ENCODE measurements around the gene SPATA3. TPM values are rescaled to one million over a fixed set of nuclear protein-coding genes. Genes with fewer than 3 reads are reported as not detected.
A peak's percentile ranks its signal among the peaks of the same experiment; 100 is the strongest.

SPATA3 gene
- total RNA-seq, 1 experiment from 2014 or later: not detected

DNA sequence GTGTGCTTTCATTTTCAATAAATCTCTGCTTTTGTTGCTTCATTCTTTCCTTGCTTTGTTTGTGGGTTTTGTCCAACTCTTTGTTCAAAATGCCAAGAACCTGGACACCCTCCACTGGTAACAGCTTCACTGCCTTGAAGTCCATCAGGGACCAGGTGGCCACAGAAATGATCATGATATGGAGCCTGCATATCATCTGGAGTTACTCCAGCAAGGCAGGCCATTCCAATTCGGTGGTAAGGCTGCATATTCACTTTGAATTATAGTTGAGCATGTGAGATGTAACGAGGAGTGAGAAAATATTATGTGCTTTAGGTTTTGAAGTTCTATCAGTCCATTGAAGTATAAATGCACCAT is 26.3 kb upstream of the SPATA3 start:
- H3K36me3 ChIP-seq (ENCODE audit: low read depth, low read length): no peaks in the 10 kb centered on the region
- POLR2A ChIA-PET (ENCODE audit: unreplicated experiment): no interaction called here
- no peak for TF ChIP-seq EZH2phosphoT487 (IDR thresholded peaks at IDR 0.05; ENCODE audit: borderline replicate concordance, low read length)
- TF ChIP-seq CTCF (conservative IDR thresholded peaks at IDR 0.05; ENCODE audit: low read depth, low read length): no peak
- no peak for TF ChIP-seq EZH2 (IDR thresholded peaks at IDR 0.05; ENCODE audit: low read length, unreplicated experiment)
- H3K9me3 ChIP-seq (ENCODE audit: low read length): no peaks in the 10 kb centered on the region
- no peaks in the 10 kb centered on the region for H4K20me1 ChIP-seq (ENCODE audit: low read length)
- no peak for ATAC-seq
- no peak overlapping the region for H2AFZ ChIP-seq (ENCODE audit: low read length)
- BruUV-seq (replicated peaks): no TSS peak
- H3K79me2 ChIP-seq (ENCODE audit: low read length): no peaks in the 10 kb centered on the region
- no peaks in the 10 kb centered on the region for H3K9me2 ChIP-seq (replicated peaks; ENCODE audit: low read length)
- no peak overlapping the region for H3K27ac ChIP-seq (ENCODE audit: low read length)
- H3F3A ChIP-seq (ENCODE audit: low read length, unreplicated experiment): no peaks in the 10 kb centered on the region
- intact Hi-C loops (cut with micrococcal nuclease): no loop called here
- H3K4me2 ChIP-seq (ENCODE audit: low read length): 0 out of 2 replicates have a peak overlapping the region, but pooled peaks have one; percentile 22
- no peaks in the 10 kb centered on the region for H3K4me1 ChIP-seq (ENCODE audit: insufficient read depth, low read length)
- no peaks in the 10 kb centered on the region for H3K27me3 ChIP-seq (ENCODE audit: low read length)
- no peak overlapping the region for H3K4me3 ChIP-seq (ENCODE audit: low read length)
- DNase-seq: no peak
- CTCF ChIA-PET: no interaction called here
- H3K9ac ChIP-seq (ENCODE audit: low read length): no peak overlapping the region

DNA sequence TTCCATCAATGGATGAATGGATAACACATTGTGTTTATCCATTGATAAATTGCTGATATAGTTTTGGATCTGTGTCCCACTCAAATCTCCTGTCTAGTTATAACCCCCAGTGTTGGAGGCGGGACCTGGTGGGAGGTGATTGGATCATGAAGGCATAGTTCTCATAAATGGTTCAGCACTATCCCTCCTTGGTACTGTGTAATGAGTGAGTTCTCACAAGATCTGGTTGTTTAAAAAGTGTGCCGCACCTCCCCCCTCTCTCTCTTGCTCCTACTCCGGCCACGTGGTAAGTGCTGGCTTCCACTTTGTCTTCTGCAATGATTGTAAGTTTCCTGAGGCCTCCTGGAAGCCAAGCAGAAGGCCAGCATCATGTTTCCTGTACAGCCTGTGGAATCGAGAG is 23.9 kb upstream of the SPATA3 start:
- no peak overlapping the region for H3K4me3 ChIP-seq (ENCODE audit: low read length)
- intact Hi-C loops (cut with micrococcal nuclease): no loop called here
- H3F3A ChIP-seq (ENCODE audit: low read length, unreplicated experiment): no peaks in the 10 kb centered on the region
- no peaks in the 10 kb centered on the region for H3K9me2 ChIP-seq (replicated peaks; ENCODE audit: low read length)
- DNase-seq: no peak
- H3K79me2 ChIP-seq (ENCODE audit: low read length): no peaks in the 10 kb centered on the region
- H4K20me1 ChIP-seq (ENCODE audit: low read length): no peaks in the 10 kb centered on the region
- H3K27me3 ChIP-seq (ENCODE audit: low read length): no peaks in the 10 kb centered on the region; the same call in 1 of the 2 replicates
- no TSS peak for BruUV-seq (replicated peaks)
- POLR2A ChIA-PET (ENCODE audit: unreplicated experiment): no interaction called here
- TF ChIP-seq CTCF (conservative IDR thresholded peaks at IDR 0.05; ENCODE audit: low read depth, low read length) (no peak), EZH2 (IDR thresholded peaks at IDR 0.05; ENCODE audit: low read length, unreplicated experiment) (no peak), EZH2phosphoT487 (IDR thresholded peaks at IDR 0.05; ENCODE audit: borderline replicate concordance, low read length) (no peak)
- ATAC-seq: no peak
- H3K9ac ChIP-seq (ENCODE audit: low read length): no peak overlapping the region
- no peaks in the 10 kb centered on the region for H3K9me3 ChIP-seq (ENCODE audit: low read length)
- H3K36me3 ChIP-seq (ENCODE audit: low read depth, low read length): no peaks in the 10 kb centered on the region
- CTCF ChIA-PET: no interaction called here
- no peak overlapping the region for H2AFZ ChIP-seq (ENCODE audit: low read length)
- H3K27ac ChIP-seq (ENCODE audit: low read length): no peak overlapping the region
- H3K4me1 ChIP-seq (ENCODE audit: insufficient read depth, low read length): no peaks in the 10 kb centered on the region
- no peak overlapping the region for H3K4me2 ChIP-seq (ENCODE audit: low read length)

DNA sequence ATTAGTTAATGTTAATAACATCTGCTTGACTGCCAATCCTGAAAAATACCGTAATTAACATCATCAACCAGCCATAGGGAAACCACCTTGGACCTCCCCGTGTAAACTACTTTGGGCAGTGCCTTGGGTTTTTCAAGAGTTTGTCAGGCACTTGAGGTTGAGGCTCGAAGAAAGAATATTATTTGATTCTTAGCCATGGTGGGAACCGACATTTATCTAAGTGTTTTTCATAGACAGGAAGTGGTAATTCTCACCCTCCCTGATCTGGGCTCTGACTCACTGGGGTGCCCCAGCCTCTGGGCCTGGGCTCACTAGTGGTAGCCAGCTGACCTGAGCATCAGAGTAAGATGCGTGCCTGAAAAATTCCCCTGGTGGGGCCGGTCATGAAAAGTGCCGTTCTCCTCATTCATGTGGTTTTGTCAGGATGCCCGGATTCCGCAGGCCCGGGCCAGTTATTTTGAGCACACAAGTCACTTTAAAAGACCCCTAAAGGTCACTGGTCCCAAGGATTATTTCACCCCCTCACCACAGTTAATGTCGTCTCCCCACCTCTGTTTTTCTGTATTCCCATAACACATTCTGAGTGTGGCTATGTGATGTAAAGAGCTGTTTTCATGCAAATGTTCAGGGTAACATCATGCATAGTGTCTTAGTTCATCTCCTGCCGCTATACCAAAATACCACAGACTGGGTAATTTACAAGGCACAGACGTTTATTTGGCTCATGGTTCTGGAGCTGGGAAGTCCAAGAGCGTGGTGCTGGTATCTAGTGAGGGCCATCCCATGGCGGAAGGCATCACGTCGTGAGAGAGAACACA is 21.6 kb upstream of the SPATA3 start:
- Histone ChIP-seq H3K36me3 (ENCODE audit: low read depth, low read length) (no peaks in the 10 kb centered on the region), H3K4me2 (ENCODE audit: low read length) (no peak overlapping the region), H3K9ac (ENCODE audit: low read length) (no peak overlapping the region), H3F3A (ENCODE audit: low read length, unreplicated experiment) (no peaks in the 10 kb centered on the region), H3K79me2 (ENCODE audit: low read length) (no peaks in the 10 kb centered on the region), H3K4me3 (ENCODE audit: low read length) (no peak overlapping the region), H4K20me1 (ENCODE audit: low read length) (no peaks in the 10 kb centered on the region), H2AFZ (ENCODE audit: low read length) (no peak overlapping the region), H3K4me1 (ENCODE audit: insufficient read depth, low read length) (no peaks in the 10 kb centered on the region), H3K9me3 (ENCODE audit: low read length) (no peaks in the 10 kb centered on the region), H3K27ac (ENCODE audit: low read length) (no peak overlapping the region), H3K9me2 (replicated peaks; ENCODE audit: low read length) (no peaks in the 10 kb centered on the region), H3K27me3 (ENCODE audit: low read length) (no peaks in the 10 kb centered on the region; the same call in 1 of the 2 replicates)
- CTCF ChIA-PET: no interaction called here
- ATAC-seq: peak; percentile 57
- POLR2A ChIA-PET (ENCODE audit: unreplicated experiment): no interaction called here
- BruUV-seq (replicated peaks): no TSS peak
- intact Hi-C loops (cut with micrococcal nuclease): no loop called here
- peak; percentile 25 for DNase-seq
- no peak for TF ChIP-seq EZH2phosphoT487 (IDR thresholded peaks at IDR 0.05; ENCODE audit: borderline replicate concordance, low read length)
- TF ChIP-seq CTCF (conservative IDR thresholded peaks at IDR 0.05; ENCODE audit: low read depth, low read length): no peak
- no peak for TF ChIP-seq EZH2 (IDR thresholded peaks at IDR 0.05; ENCODE audit: low read length, unreplicated experiment)

Data from PC-3 (cell line).